ENCODE data around the gene MAP3K5. TPM values are rescaled to one million over a fixed set of nuclear protein-coding genes. Genes with fewer than 3 reads are reported as not detected.

Gene MAP3K5
- total and polyA plus RNA-seq, 9 of the 15 experiments (the other 6 are each of a cell fraction or from before 2014, with no cell fraction given): 2.2 to 13.0 (median 9.9) TPM

DNA sequence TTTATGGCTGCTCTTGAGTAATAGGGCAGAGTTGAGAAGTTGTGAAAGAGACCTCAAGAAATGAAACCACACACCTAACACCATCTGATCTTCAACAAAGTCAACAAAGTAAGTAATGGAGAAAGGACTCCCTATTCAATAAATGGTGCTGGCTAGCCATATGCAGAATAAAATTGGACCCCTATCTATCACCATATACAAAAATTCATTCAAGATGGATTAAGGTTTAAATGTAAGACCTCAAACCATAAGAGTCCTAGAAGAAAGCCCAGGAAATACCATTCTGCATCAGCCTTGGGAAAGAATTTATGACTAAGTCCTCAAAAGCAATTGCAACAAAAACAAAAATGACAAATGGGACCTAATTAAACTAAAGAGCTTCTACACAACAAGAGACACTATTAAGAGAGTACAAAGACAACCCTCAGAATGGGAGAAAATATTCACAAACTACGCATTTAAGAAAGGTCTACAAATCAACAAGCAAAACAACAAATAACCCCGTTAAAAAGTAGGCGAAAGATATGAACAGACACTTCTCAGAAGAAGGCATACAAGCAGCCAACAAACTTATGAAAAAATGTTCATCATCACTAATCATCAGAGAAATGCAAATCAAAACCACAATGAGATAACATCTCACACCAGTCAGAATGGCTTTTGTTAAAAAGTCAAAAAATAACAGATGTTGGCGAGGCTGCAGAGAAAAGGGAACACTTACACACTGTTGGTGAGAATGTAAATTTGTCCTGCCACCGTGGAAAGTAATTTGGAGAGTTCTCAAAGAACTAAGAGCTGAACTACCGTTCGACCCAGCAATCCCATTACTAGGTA is 4.0 kb downstream of the MAP3K5 start (continued):
- TF ChIP-seq, protein P1, sequence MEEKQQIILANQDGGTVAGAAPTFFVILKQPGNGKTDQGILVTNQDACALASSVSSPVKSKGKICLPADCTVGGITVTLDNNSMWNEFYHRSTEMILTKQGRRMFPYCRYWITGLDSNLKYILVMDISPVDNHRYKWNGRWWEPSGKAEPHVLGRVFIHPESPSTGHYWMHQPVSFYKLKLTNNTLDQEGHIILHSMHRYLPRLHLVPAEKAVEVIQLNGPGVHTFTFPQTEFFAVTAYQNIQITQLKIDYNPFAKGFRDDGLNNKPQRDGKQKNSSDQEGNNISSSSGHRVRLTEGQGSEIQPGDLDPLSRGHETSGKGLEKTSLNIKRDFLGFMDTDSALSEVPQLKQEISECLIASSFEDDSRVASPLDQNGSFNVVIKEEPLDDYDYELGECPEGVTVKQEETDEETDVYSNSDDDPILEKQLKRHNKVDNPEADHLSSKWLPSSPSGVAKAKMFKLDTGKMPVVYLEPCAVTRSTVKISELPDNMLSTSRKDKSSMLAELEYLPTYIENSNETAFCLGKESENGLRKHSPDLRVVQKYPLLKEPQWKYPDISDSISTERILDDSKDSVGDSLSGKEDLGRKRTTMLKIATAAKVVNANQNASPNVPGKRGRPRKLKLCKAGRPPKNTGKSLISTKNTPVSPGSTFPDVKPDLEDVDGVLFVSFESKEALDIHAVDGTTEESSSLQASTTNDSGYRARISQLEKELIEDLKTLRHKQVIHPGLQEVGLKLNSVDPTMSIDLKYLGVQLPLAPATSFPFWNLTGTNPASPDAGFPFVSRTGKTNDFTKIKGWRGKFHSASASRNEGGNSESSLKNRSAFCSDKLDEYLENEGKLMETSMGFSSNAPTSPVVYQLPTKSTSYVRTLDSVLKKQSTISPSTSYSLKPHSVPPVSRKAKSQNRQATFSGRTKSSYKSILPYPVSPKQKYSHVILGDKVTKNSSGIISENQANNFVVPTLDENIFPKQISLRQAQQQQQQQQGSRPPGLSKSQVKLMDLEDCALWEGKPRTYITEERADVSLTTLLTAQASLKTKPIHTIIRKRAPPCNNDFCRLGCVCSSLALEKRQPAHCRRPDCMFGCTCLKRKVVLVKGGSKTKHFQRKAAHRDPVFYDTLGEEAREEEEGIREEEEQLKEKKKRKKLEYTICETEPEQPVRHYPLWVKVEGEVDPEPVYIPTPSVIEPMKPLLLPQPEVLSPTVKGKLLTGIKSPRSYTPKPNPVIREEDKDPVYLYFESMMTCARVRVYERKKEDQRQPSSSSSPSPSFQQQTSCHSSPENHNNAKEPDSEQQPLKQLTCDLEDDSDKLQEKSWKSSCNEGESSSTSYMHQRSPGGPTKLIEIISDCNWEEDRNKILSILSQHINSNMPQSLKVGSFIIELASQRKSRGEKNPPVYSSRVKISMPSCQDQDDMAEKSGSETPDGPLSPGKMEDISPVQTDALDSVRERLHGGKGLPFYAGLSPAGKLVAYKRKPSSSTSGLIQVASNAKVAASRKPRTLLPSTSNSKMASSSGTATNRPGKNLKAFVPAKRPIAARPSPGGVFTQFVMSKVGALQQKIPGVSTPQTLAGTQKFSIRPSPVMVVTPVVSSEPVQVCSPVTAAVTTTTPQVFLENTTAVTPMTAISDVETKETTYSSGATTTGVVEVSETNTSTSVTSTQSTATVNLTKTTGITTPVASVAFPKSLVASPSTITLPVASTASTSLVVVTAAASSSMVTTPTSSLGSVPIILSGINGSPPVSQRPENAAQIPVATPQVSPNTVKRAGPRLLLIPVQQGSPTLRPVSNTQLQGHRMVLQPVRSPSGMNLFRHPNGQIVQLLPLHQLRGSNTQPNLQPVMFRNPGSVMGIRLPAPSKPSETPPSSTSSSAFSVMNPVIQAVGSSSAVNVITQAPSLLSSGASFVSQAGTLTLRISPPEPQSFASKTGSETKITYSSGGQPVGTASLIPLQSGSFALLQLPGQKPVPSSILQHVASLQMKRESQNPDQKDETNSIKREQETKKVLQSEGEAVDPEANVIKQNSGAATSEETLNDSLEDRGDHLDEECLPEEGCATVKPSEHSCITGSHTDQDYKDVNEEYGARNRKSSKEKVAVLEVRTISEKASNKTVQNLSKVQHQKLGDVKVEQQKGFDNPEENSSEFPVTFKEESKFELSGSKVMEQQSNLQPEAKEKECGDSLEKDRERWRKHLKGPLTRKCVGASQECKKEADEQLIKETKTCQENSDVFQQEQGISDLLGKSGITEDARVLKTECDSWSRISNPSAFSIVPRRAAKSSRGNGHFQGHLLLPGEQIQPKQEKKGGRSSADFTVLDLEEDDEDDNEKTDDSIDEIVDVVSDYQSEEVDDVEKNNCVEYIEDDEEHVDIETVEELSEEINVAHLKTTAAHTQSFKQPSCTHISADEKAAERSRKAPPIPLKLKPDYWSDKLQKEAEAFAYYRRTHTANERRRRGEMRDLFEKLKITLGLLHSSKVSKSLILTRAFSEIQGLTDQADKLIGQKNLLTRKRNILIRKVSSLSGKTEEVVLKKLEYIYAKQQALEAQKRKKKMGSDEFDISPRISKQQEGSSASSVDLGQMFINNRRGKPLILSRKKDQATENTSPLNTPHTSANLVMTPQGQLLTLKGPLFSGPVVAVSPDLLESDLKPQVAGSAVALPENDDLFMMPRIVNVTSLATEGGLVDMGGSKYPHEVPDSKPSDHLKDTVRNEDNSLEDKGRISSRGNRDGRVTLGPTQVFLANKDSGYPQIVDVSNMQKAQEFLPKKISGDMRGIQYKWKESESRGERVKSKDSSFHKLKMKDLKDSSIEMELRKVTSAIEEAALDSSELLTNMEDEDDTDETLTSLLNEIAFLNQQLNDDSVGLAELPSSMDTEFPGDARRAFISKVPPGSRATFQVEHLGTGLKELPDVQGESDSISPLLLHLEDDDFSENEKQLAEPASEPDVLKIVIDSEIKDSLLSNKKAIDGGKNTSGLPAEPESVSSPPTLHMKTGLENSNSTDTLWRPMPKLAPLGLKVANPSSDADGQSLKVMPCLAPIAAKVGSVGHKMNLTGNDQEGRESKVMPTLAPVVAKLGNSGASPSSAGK (IDR thresholded peaks at IDR 0.05): no peak
- TF ChIP-seq NR2C1 (IDR thresholded peaks at IDR 0.05) (no peak), NR2C1 (tag; IDR thresholded peaks at IDR 0.05) (peak; percentile 82; the same call in 1 of the 2 replicates), DIDO1 (tag; IDR thresholded peaks at IDR 0.05; ENCODE audit: low read depth) (no peak), TFAM (CRISPR knock-in tag; conservative IDR thresholded peaks at IDR 0.05) (no peak), CREBBP (IDR thresholded peaks at IDR 0.05; ENCODE audit: low read depth, low read length) (no peak)
- TF ChIP-seq, protein P2, sequence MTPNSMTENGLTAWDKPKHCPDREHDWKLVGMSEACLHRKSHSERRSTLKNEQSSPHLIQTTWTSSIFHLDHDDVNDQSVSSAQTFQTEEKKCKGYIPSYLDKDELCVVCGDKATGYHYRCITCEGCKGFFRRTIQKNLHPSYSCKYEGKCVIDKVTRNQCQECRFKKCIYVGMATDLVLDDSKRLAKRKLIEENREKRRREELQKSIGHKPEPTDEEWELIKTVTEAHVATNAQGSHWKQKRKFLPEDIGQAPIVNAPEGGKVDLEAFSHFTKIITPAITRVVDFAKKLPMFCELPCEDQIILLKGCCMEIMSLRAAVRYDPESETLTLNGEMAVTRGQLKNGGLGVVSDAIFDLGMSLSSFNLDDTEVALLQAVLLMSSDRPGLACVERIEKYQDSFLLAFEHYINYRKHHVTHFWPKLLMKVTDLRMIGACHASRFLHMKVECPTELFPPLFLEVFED (CRISPR knock-in tag; conservative IDR thresholded peaks at IDR 0.05): peak; percentile 47; the same call in 1 of the 2 replicates
- TF ChIP-seq, protein P3, sequence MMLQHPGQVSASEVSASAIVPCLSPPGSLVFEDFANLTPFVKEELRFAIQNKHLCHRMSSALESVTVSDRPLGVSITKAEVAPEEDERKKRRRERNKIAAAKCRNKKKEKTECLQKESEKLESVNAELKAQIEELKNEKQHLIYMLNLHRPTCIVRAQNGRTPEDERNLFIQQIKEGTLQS (IDR thresholded peaks at IDR 0.05): no peak
- TF ChIP-seq, protein P3 (CRISPR knock-in tag; conservative IDR thresholded peaks at IDR 0.05): no peak
- TF ChIP-seq, protein P4, sequence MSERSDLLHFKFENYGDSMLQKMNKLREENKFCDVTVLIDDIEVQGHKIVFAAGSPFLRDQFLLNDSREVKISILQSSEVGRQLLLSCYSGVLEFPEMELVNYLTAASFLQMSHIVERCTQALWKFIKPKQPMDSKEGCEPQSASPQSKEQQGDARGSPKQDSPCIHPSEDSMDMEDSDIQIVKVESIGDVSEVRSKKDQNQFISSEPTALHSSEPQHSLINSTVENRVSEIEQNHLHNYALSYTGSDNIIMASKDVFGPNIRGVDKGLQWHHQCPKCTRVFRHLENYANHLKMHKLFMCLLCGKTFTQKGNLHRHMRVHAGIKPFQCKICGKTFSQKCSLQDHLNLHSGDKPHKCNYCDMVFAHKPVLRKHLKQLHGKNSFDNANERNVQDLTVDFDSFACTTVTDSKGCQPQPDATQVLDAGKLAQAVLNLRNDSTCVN (CRISPR knock-in tag; IDR thresholded peaks at IDR 0.05): peak; percentile 63; the same call in 1 of the 2 replicates
